SH-SY5Y (cell line): ENCODE data around the gene PARP14.

ENCODE experiments used
- GATA2 ChIP-seq: IDR thresholded peaks from 2 replicates; pipeline ENCODE4 v1.6.1; 2011; ENCODE audit warnings: mild to moderate bottlenecking, low read depth, low read length
- GATA3 ChIP-seq: IDR thresholded peaks from 2 replicates; pipeline ENCODE4 v1.6.1; 2011; ENCODE audit warnings: low read depth, mild to moderate bottlenecking, low read length, moderate library complexity

The PARP14 gene

DNA sequence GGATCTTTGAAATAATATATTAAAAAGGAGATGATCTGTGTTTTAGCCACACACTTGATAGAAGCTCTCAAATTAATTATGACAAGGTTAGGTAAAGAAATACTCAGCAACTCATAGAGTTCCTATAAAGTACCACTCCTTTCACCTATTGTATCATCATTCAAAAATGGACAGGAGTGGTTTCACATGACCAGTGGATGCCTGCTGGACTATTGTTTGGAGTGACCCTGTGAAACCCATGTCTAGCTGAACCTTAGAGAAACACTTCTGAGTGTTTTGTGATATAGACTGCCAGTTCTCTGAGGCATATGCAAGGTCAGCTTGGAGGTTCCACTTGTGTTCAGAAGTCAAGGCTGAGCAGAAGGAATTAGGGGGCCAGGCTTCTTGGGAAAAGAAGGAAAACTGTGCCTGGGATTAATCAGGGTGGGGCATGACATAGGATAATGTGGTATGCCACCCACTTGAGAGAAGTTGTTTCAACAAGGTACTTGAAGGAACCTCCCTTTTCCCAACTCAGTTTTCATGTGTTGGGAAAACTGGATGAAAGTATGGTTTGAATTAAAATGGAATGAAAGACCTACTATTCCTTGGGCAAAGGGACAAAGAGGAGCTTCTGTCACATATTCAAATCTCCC is 15.4 kb downstream of the PARP14 start:
- TF ChIP-seq GATA2, result no peak
- TF ChIP-seq GATA3, result no peak

DNA sequence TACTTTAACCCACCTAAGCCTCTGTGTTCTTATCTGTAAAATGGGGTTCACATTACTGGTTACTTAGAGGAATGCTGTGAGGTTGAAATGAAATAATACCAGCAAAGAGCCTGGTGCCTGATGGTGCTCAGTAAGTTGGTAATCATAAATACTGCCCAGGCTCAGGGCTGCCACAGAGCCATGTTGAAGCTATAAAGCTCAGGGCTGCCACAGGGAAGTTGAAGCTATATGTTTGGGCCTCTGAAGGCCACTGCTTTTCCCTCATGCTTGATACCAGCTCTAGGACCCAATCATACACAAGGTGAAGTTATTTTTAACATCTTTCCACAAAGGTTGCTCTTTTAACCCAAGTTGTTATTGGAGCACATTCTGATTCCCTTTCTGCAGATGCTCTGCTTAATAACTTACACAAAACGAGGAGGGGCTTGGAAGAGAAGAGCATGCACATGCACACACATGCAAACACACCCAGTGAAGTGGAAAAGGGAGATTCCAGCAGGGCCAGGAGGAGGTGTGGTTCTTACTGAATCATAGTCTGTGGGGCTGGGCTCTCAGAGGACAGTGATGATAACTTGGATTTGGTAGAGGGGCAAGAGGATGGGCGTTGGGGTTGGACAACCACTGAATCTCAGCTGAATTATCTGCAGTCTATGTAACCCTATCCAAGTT is 17.4 kb downstream of the PARP14 start:
- TF ChIP-seq GATA3 (no peak), GATA2 (no peak)

GRCh38 chr3:122700193-122700592 is 19.6 kb downstream of the PARP14 start:
- TF ChIP-seq GATA2, result no peak
- TF ChIP-seq GATA3, result no peak

GRCh38 chr3:122705379-122705778 is 24.7 kb downstream of the PARP14 start:
- no peak for TF ChIP-seq GATA2

- TF ChIP-seq GATA2 (no peak), GATA3 (no peak)
Observed at GRCh38 chr3:122714273-122714672, 33.6 kb downstream of the PARP14 start.

DNA sequence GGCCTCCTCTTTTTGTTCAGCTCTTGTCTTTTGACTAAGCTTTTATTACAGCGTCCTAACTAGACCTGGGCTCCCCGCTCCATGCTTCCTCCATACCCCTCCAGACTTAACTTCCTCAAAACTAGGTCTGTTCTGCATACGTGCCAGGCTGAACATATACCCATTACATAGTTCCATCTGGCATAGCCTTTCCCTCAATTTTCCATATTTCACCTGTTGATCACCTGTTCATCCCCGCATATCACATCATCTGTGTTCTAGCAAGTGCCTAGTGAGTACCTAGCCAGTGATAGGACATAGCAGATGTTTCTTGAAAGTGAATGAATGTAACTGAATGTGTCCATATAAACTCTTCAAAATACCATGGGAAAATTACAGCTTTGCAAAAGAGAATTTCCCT is 36.0 kb downstream of the PARP14 start:
- TF ChIP-seq GATA3, result no peak
- TF ChIP-seq GATA2, result no peak

GRCh38 chr3:122719273-122719921 is 38.8 kb downstream of the PARP14 start:
- TF ChIP-seq GATA3 (no peak), GATA2 (no peak)

GRCh38 chr3:122725106-122725505 is 44.5 kb downstream of the PARP14 start:
- no peak for TF ChIP-seq GATA3
- TF ChIP-seq GATA2, result no peak

- TF ChIP-seq GATA3 (no peak), GATA2 (no peak)
Observed at GRCh38 chr3:122727294-122727693, 46.7 kb downstream of the PARP14 start.

DNA sequence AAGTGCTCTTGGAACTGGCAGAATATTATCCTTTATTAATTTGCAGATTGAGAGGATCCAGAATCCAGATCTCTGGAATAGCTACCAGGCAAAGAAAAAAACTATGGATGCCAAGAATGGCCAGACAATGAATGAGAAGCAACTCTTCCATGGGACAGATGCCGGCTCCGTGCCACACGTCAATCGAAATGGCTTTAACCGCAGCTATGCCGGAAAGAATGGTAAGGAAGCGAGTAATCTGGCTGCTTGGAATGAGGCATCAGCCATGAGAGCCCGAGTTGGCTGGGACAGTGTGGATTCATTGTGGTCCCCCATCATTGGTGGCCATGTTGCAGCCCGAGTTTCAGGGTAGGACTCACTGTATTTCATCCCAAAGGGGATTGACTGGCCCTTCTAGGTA is 47.1 kb downstream of the PARP14 start:
- TF ChIP-seq GATA2 (no peak), GATA3 (no peak)

DNA sequence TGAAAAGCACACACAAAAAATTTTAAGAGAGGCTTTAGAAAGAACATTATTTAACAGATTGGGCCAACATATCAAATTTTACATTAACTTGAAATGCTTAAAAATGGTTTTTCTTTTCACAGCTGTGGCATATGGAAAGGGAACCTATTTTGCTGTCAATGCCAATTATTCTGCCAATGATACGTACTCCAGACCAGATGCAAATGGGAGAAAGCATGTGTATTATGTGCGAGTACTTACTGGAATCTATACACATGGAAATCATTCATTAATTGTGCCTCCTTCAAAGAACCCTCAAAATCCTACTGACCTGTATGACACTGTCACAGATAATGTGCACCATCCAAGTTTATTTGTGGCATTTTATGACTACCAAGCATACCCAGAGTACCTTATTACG is 47.5 kb downstream of the PARP14 start:
- TF ChIP-seq GATA3, result no peak
- no peak for TF ChIP-seq GATA2

- TF ChIP-seq GATA2, result no peak
- TF ChIP-seq GATA3, result no peak
Observed at GRCh38 chr3:122728756-122729514, 48.3 kb downstream of the PARP14 start.

- TF ChIP-seq GATA3 (no peak), GATA2 (no peak)
Observed at GRCh38 chr3:122730240-122730639, 49.6 kb downstream of the PARP14 start.

GRCh38 chr3:122739172-122739571 is 58.5 kb downstream of the PARP14 start:
- TF ChIP-seq GATA3, result no peak
- no peak for TF ChIP-seq GATA2
